ENCODE results near the gene ST6GALNAC3. TPM values are rescaled to one million over a fixed set of nuclear protein-coding genes. Genes with fewer than 3 reads are reported as not detected.

The ST6GALNAC3 gene
- total RNA-seq, 1 donor from 2014 or later, result 7.3 TPM

DNA sequence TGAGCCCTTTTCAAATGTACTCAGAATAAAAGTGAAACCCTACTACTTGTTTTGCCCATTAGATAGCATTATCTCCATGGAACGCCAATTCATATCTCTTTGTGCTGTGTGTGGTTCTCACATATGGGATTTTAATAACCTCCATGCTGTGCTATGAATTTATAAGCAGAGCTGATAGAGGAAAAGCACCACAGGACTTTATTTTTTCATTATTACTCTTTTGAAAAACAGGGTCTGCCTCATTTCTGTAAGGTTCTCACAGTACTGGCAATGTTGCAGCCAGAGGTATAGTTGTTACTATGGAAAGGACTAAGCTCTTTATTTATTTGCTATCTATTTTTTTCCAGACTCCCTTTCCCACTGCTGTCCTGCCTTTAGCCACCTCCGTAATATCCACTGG lies 313.7 kb downstream of the ST6GALNAC3 start:
- no peak overlapping the region for H3K27ac Mint-ChIP-seq (ENCODE audit: unreplicated experiment)
- H3K27me3 Mint-ChIP-seq (ENCODE audit: unreplicated experiment), result no peaks in the 10 kb centered on the region
- no peak overlapping the region for H3K4me3 Mint-ChIP-seq (ENCODE audit: unreplicated experiment)
- H3K9me3 Mint-ChIP-seq (ENCODE audit: unreplicated experiment), result no peaks in the 10 kb centered on the region
- no peaks in the 10 kb centered on the region for H3K4me1 Mint-ChIP-seq (ENCODE audit: unreplicated experiment)
- no peak for TF ChIP-seq CTCF (IDR thresholded peaks at IDR 0.05)
- DNase-seq (ENCODE audit: extremely low spot score, unreplicated experiment), result no peak
- H3K36me3 Mint-ChIP-seq (ENCODE audit: unreplicated experiment), result no peaks in the 10 kb centered on the region

DNA sequence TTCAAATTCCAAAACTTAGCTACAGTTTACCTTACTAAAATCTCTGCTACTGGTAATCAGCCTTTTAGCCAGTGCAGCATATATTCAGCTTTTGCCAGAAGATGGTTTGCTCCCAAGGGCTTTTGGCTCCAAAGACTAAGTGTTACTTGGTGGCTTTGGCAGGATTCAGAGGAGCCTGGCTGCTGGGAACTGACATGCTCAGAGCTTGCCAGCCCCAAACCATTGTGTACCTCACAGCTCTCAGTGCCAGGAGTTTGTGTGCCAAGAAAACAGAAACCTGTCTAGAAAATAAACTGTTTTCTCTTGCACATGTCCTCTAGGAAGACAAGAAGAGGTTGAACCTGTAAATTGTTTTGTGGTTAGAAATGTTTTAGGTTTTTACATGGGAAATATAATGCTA lies 315.9 kb downstream of the ST6GALNAC3 start:
- no peak for DNase-seq (ENCODE audit: extremely low spot score, unreplicated experiment)
- Mint-ChIP-seq H3K4me3 (ENCODE audit: unreplicated experiment) (no peak overlapping the region), H3K27ac (ENCODE audit: unreplicated experiment) (no peak overlapping the region), H3K27me3 (ENCODE audit: unreplicated experiment) (no peaks in the 10 kb centered on the region), H3K4me1 (ENCODE audit: unreplicated experiment) (no peaks in the 10 kb centered on the region), H3K36me3 (ENCODE audit: unreplicated experiment) (no peaks in the 10 kb centered on the region), H3K9me3 (ENCODE audit: unreplicated experiment) (no peaks in the 10 kb centered on the region)
- TF ChIP-seq CTCF (IDR thresholded peaks at IDR 0.05), result no peak

DNA sequence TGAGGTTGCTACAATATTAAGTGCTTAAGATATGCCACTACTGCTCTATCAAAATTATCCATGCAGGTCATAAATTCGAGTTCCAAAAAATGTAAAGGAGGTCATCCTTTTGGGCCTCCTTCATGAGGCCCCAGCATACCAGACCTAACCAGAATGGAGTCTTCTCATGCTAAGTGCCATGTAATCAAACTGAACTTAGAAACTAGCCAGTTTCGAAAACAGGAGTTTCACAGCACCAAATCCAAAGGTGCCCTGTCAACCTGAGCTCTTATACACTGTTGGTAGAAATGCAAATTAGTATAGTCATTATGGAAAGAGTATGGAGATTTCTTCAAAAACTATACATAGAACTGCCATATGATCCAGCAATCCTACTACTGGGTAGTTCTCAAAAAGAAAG lies 320.5 kb downstream of the ST6GALNAC3 start:
- Mint-ChIP-seq H3K4me1 (ENCODE audit: unreplicated experiment) (no peaks in the 10 kb centered on the region), H3K9me3 (ENCODE audit: unreplicated experiment) (no peaks in the 10 kb centered on the region), H3K27ac (ENCODE audit: unreplicated experiment) (no peak overlapping the region), H3K36me3 (ENCODE audit: unreplicated experiment) (no peaks in the 10 kb centered on the region), H3K27me3 (ENCODE audit: unreplicated experiment) (no peaks in the 10 kb centered on the region), H3K4me3 (ENCODE audit: unreplicated experiment) (no peak overlapping the region)
- no peak for DNase-seq (ENCODE audit: extremely low spot score, unreplicated experiment)
- no peak for TF ChIP-seq CTCF (IDR thresholded peaks at IDR 0.05)

DNA sequence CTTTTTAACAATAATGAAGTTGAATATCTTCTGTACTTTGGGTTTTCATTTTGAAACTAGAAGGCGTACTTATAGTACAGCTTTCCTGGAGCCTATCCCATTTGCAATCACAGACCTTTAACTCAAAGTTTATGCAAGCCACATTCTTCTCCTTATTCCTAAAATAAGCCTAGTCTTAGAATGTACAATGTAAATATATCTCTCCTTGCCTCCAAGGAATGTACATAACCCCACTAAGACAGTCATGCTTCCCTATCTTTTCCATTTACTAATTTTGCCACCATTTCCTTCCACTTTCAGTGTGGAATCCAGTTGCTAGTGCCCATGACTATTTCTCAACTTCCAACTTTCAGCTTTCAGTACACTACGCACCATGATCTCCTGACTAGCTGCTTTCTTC lies 327.6 kb downstream of the ST6GALNAC3 start:
- no peak for TF ChIP-seq CTCF (IDR thresholded peaks at IDR 0.05)
- DNase-seq (ENCODE audit: extremely low spot score, unreplicated experiment), result no peak
- peaks cover 4% of the 10 kb centered on the region for H3K4me1 Mint-ChIP-seq (ENCODE audit: unreplicated experiment)
- no peak overlapping the region for H3K27ac Mint-ChIP-seq (ENCODE audit: unreplicated experiment)
- no peak overlapping the region for H3K4me3 Mint-ChIP-seq (ENCODE audit: unreplicated experiment)
- peaks cover 6% of the 10 kb centered on the region for H3K36me3 Mint-ChIP-seq (ENCODE audit: unreplicated experiment)
- no peaks in the 10 kb centered on the region for H3K27me3 Mint-ChIP-seq (ENCODE audit: unreplicated experiment)
- peaks cover 8% of the 10 kb centered on the region for H3K9me3 Mint-ChIP-seq (ENCODE audit: unreplicated experiment)

DNA sequence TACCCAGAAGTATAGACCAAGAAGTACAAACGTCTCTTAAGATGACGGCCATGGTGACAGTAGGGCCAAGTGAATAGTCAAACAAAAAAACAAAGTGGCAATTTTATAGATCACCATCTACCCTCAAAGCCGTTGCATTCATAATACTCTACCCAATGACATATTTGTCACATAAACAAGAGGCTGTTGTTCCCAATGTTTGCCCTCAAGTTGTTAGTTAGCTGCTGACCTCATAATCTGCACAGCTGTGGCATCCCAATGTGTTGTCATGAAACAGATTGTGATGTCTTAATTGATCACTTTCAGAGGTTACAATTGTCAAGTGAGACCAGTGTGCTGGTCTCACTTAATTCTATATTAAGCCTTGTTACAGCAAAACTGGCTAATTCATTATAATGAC lies 333.8 kb downstream of the ST6GALNAC3 start:
- Mint-ChIP-seq H3K27ac (ENCODE audit: unreplicated experiment) (no peak overlapping the region), H3K9me3 (ENCODE audit: unreplicated experiment) (no peaks in the 10 kb centered on the region), H3K4me1 (ENCODE audit: unreplicated experiment) (peaks cover 2% of the 10 kb centered on the region), H3K4me3 (ENCODE audit: unreplicated experiment) (no peak overlapping the region), H3K36me3 (ENCODE audit: unreplicated experiment) (no peaks in the 10 kb centered on the region), H3K27me3 (ENCODE audit: unreplicated experiment) (no peaks in the 10 kb centered on the region)
- TF ChIP-seq CTCF (IDR thresholded peaks at IDR 0.05), result no peak
- DNase-seq (ENCODE audit: extremely low spot score, unreplicated experiment), result no peak
